ENCODE results near the gene KRT75. TPM values are rescaled to one million over a fixed set of nuclear protein-coding genes. Genes with fewer than 3 reads are reported as not detected.

Gene KRT75
- total RNA-seq, 1 experiment from 2014 or later: not detected

GRCh38 chr12:52480073-52480472 is 45.9 kb upstream of the KRT75 start:
- Mint-ChIP-seq H3K27me3 (ENCODE audit: low read depth) (peaks cover 7% of the 10 kb centered on the region), H3K9me3 (peaks cover 25 to 26% of the 10 kb centered on the region in 2 experiments; a peak in 4 of 5 replicates), H3K36me3 (ENCODE audit: insufficient read depth in 1 of 3, low read depth in 3 of 3) (peaks cover 0 to 4% (median 2%) of the 10 kb centered on the region in 3 experiments; a peak in 2 of 7 replicates), H3K4me3 (no peak overlapping the region), H3K4me1 (peaks cover 7 to 9% of the 10 kb centered on the region in 2 experiments), H3K27ac (no peak overlapping the region)
- Histone ChIP-seq H3K23me2 (ENCODE audit: insufficient read length, low read depth, low read length, poor library complexity, severe bottlenecking) (no peaks in the 10 kb centered on the region), H4K5ac (ENCODE audit: insufficient read length, low read depth, low read length) (no peak overlapping the region), H2BK15ac (ENCODE audit: low read depth, low read length) (no peak overlapping the region), H4K8ac (replicated peaks; ENCODE audit: insufficient read length, low read depth, low read length) (no peak overlapping the region), H2BK12ac (ENCODE audit: insufficient read length, low read depth, low read length) (no peak overlapping the region), H2BK20ac (ENCODE audit: low read depth, low read length, poor library complexity, severe bottlenecking) (no peak overlapping the region), H3K23ac (ENCODE audit: insufficient read length, low read depth, low read length) (no peak overlapping the region), H2AFZ (ENCODE audit: low read length) (no peak overlapping the region), H3K4me1 (ENCODE audit: insufficient read depth, low read length) (no peaks in the 10 kb centered on the region), H4K20me1 (ENCODE audit: control insufficient read depth, insufficient read depth, insufficient read length) (no peaks in the 10 kb centered on the region), H3K4me2 (ENCODE audit: insufficient read depth, insufficient read length, low read length) (no peak overlapping the region), H3K79me1 (ENCODE audit: insufficient read depth, low read depth, low read length, poor library complexity, severe bottlenecking) (no peaks in the 10 kb centered on the region), H3K4ac (ENCODE audit: low read depth, low read length) (no peak overlapping the region), H3K27me3 (ENCODE audit: insufficient read depth, low read length) (no peaks in the 10 kb centered on the region), H3K56ac (ENCODE audit: insufficient read length, low read depth, low read length) (no peak overlapping the region), H3K9ac (ENCODE audit: extremely low read depth, insufficient read length, low read length) (no peak overlapping the region), H3K79me2 (ENCODE audit: insufficient read depth, low read length) (no peaks in the 10 kb centered on the region), H2BK120ac (ENCODE audit: low read depth, low read length, poor library complexity, severe bottlenecking) (no peak overlapping the region), H3K14ac (ENCODE audit: insufficient read depth, low read length) (no peak overlapping the region), H3K18ac (ENCODE audit: insufficient read length, low read depth, low read length) (no peak overlapping the region), H4K91ac (ENCODE audit: insufficient read length, low read depth, low read length) (no peak overlapping the region), H3T11ph (ENCODE audit: low read length) (no peak overlapping the region), H3K9me3 (ENCODE audit: control insufficient read depth, low read depth, low read length) (no peaks in the 10 kb centered on the region), H2BK5ac (ENCODE audit: insufficient read length, low read length) (no peak overlapping the region), H3K27ac (ENCODE audit: insufficient read length, low read depth, low read length) (no peak overlapping the region), H2AK5ac (ENCODE audit: insufficient read length, low read length) (no peak overlapping the region)
- no peak for TF ChIP-seq CTCF (conservative IDR thresholded peaks at IDR 0.05)
- WGBS (ENCODE audit: extremely low coverage, insufficient read length, low lambda C conversion rate): no CpG with 5 or more reads among the region's 3 CpGs
- DNase-seq: no peak
